Measurements from ENCODE around the gene MLLT10.

DNA sequence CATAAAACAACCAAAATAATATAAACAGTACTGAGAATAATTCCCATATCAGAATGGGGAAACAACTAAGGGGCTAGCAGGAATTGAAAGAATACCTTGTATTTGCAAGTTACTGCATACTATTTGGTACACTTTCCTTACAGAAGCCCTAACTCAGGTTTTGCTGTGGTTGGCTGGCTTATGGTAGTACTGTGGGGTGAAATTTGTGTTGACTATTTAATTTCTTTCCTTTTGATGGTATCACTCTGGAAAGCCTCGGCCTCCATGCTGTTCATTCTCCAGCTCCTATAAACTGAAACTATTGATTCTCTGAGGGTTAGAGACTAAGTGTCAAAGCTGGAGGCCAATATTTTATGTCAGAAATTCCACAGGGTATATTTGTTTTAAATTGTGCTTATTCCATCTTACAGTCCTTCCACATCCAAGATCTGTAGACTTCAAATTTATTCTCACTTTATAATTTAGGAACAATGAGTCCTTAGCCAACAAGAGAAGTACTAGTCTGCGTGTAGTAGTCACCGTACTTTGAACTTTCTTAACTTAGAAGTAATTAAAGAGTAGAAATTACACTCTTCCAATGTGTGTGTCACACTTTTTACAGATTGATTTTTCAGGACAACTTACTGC lies 22.0 kb upstream of the MLLT10 start:
- TF ChIP-seq GATA2 (IDR thresholded peaks at IDR 0.05; ENCODE audit: low read depth, low read length) (no peak; the same call in 1 of the 2 replicates), GATA3 (IDR thresholded peaks at IDR 0.05; ENCODE audit: low read depth, low read length) (no peak)

All from SH-SY5Y (cell line).